ENCODE results near the gene TNFRSF6B.

TNFRSF6B gene

GRCh38 chr20:63694584-63695423 is 1.6 kb upstream of the TNFRSF6B start:
- DNase-seq (ENCODE audit: low read depth in 2 of 2, low spot score in 1 of 2) = no peak

GRCh38 chr20:63695424-63696305 is 787 bp upstream of the TNFRSF6B start:
- no peak for DNase-seq (ENCODE audit: low read depth in 2 of 2, low spot score in 1 of 2)

DNA sequence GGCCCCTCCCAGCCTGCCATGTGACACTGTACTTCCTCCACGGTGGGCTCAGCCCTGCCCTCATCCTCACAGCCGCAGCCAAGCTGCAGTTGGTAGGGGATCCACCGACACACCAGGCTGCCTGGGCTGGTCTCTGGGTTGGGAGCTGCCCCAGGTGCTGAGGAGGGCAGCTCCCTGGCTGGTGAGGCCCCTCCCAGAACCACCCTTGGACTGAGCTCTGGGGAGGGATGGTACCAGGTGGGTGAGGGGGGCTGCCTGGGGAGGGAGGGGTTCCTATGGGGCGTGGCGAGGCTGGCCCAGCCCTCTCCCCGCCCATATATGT is 185 bp upstream of the TNFRSF6B start:
- no peak for DNase-seq (ENCODE audit: low read depth in 2 of 2, low spot score in 1 of 2)

- DNase-seq (ENCODE audit: low read depth in 2 of 2, low spot score in 1 of 2) = no peak
Measured at GRCh38 chr20:63697357-63697867, 960 bp downstream of the TNFRSF6B start.

DNA sequence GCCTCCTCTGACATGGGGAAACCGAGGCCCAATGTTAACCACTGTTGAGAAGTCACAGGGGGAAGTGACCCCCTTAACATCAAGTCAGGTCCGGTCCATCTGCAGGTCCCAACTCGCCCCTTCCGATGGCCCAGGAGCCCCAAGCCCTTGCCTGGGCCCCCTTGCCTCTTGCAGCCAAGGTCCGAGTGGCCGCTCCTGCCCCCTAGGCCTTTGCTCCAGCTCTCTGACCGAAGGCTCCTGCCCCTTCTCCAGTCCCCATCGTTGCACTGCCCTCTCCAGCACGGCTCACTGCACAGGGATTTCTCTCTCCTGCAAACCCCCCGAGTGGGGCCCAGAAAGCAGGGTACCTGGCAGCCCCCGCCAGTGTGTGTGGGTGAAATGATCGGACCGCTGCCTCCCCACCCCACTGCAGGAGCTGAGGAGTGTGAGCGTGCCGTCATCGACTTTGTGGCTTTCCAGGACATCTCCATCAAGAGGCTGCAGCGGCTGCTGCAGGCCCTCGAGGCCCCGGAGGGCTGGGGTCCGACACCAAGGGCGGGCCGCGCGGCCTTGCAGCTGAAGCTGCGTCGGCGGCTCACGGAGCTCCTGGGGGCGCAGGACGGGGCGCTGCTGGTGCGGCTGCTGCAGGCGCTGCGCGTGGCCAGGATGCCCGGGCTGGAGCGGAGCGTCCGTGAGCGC is 1.6 kb downstream of the TNFRSF6B start:
- DNase-seq (ENCODE audit: low read depth in 2 of 2, low spot score in 1 of 2) = no peak

- peak in 1 of 2 donors; percentile 21 for DNase-seq (ENCODE audit: low read depth in 2 of 2, low spot score in 1 of 2)
Measured at GRCh38 chr20:63698739-63699465, 2.5 kb downstream of the TNFRSF6B start.

DNA sequence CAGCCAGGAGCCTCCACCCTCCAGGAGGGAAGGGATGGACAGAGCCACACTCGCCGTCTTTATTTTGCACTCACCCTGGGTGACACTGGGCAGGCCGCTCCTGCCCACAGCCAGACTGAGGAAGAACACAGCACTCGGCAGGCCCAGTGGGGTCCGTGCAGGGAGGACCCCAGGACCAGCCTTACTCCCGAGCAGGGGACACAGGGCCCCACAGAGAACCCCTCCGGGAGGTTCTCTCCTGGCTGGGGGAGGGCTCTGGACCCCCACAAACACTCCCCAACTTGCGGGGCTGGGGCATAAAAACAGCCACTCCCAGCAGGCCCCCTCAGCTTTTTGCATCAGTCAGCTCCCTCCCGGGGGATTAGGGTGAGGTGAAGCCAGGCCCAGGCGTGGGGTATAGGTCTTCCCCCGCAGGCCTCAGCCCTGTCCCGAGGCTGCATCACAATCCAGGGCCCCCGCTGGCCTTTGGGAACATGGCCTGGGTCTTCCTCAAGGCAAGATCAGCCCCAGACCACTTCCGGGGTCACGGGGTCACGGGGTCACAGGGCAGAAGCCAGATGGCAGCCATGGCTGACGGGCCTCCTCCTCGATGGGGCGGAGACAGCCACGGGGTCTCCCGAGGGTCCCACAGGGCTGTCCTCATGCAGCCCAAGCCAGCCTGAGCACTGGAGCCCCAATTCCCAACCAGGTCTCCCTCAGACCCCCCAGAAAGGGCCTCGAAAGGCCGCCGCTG is 3.2 kb downstream of the TNFRSF6B start:
- no peak for DNase-seq (ENCODE audit: low read depth in 2 of 2, low spot score in 1 of 2)

DNA sequence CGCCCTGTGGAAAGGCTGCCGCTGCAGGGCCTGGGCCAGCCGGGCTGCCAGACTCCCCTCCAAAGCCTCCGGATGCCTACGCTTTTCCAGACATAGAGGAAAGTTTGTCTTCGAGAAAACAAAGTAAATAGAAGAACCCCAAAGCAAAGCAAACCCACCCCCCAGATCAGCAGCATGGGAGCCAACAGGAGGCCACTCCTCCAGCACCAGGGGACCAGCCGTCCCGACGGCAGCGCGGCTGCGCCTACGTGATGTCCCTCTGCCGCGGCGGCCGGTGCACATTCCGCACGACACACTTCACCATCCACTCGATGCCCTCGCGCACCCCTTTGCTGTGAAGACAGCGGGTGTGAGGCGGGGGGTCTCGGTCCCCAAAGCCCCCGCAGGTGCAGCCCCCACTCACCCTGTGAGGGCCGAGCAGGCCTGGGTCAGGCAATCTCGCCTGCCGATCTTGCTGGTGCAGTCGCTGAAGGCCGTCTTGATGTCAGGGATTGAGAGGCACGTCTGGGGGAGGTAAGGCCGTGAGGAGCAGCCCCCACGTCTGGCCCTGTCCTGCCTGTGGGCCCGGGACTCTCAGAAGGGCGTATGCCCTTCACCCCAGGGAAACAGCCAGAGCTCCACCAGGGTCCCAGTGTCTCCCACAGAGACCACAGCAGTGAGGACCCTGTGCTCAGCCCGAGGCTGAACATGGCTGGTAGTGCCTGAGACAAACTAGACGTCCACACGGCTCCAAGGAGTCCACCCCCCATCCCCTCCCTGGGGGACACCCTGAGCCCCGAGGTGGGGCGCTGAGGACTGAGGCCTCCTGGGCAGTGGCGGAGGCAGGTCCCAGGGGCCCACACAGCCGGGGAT is 4.0 kb downstream of the TNFRSF6B start:
- DNase-seq (ENCODE audit: low read depth in 2 of 2, low spot score in 1 of 2) = no peak

- no peak for DNase-seq (ENCODE audit: low read depth in 2 of 2, low spot score in 1 of 2)
Measured at GRCh38 chr20:63701051-63701328, 4.5 kb downstream of the TNFRSF6B start.

DNA sequence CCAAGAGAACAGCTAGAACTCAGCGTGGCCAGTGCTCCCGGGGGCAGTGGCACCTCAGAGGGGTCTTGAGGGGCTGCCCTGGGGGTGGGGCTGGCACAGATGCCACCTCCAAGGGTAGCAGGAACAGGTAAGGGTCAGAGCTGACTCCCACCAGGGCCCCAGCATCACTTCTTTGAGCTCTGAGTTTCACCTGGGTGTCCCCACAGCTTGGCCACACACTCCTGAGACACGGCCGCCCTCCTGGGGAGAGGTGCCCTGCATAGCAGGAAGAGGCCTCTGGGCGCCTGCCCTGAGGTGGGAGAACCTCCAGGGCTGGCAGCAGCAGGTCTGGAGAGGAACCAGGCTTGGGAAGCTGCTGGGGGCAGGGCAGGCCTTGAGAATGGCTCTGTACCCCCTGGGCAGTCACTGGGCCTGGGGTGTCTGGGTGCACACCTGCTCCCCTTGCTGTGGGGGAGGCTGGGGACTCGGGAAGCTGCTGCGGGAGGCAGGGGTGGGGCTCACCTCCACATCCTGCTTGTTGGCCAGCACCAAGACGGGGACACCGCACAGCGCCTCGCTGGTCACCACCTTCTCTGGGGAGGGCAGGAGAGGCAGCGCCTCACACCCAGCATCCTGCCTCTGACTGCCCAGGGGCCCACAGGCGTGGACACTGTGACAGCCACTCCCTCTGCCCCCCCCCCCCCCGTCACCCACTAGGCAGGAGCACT is 5.0 kb downstream of the TNFRSF6B start:
- no peak for DNase-seq (ENCODE audit: low read depth in 2 of 2, low spot score in 1 of 2)

- DNase-seq (ENCODE audit: low read depth in 2 of 2, low spot score in 1 of 2) = no peak
Measured at GRCh38 chr20:63702036-63702665, 5.7 kb downstream of the TNFRSF6B start.

GRCh38 chr20:63702751-63703470 is 6.5 kb downstream of the TNFRSF6B start:
- no peak for DNase-seq (ENCODE audit: low read depth in 2 of 2, low spot score in 1 of 2)

GRCh38 chr20:63703471-63703975 is 7.1 kb downstream of the TNFRSF6B start:
- DNase-seq (ENCODE audit: low read depth in 2 of 2, low spot score in 1 of 2) = no peak

- DNase-seq (ENCODE audit: low read depth in 2 of 2, low spot score in 1 of 2) = no peak
Measured at GRCh38 chr20:63703976-63704748, 7.7 kb downstream of the TNFRSF6B start.

GRCh38 chr20:63704749-63705117 is 8.3 kb downstream of the TNFRSF6B start:
- no peak for DNase-seq (ENCODE audit: low read depth in 2 of 2, low spot score in 1 of 2)

DNA sequence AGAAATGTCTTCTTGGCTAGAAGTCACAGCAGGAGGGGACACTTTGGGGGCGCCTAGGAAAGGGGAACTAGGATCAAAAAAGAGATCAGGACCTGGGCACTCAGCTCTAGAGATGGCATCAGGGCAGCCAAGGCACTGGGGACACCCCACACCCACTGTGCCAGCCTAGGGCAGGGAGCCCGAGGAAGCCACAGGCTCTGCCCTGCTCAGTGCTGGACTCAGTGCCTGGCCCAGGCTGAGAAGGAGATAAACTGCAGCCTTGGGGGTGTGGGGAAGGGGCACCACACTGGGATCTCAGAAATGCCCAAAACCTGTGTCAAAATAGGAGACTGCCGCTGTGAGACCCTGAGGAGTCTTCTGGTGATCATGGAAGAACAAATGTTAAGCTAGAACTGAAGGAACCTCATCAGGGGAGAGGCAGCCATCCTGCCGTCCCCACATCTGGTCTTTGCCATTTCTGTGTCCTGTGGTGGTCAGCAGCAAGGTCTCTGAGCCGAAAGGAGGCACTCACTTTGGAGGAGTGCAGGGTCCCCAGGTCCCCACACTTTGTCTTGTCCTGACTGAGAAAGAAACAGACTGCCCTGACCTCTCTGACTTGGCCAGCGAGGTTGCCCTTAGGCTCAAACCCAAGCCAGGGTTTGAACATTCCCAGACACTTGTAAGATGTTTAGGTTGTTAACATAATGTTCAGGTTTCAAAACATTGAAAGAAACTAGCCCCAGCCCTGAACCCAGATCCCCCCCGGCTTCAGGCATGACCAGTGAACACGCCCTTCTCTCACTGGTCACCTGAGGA is 9.0 kb downstream of the TNFRSF6B start:
- no peak for DNase-seq (ENCODE audit: low read depth in 2 of 2, low spot score in 1 of 2)

Data from stimulated activated CD8-positive, alpha-beta memory T cell treated with anti-CD3 and anti-CD28 coated beads, Interleukin-4, amount 100 ng/mL, for 4 hours (primary cell).